ENCODE measurements around the gene HS3ST2. TPM values are rescaled to one million over a fixed set of nuclear protein-coding genes. Genes with fewer than 3 reads are reported as not detected.

The HS3ST2 gene
- total RNA-seq, 3 donors from 2014 or later: 0.33 to 9.1 (median 7.3) TPM

GRCh38 chr16:22786284-22786683, 27.7 kb upstream of the HS3ST2 start:
- H3K4me3 ChIP-seq: no peak overlapping the region
- no peaks in the 10 kb centered on the region for H3K36me3 ChIP-seq
- H3K27me3 ChIP-seq: no peaks in the 10 kb centered on the region
- no peaks in the 10 kb centered on the region for H3K4me1 ChIP-seq
- intact Hi-C loops (cut with DNase I; ENCODE audit: low total_unique reads): no loop called here
- TF ChIP-seq POLR2A (IDR thresholded peaks at IDR 0.05) (no peak), POLR2AphosphoS5 (IDR thresholded peaks at IDR 0.05) (no peak), CTCF (IDR thresholded peaks at IDR 0.05) (no peak)
- no peak overlapping the region for H3K27ac ChIP-seq
- no peaks in the 10 kb centered on the region for H3K9me3 ChIP-seq
- no peak for DNase-seq (ENCODE audit: low spot score in 2 of 2)

GRCh38 chr16:22786691-22787090, 27.3 kb upstream of the HS3ST2 start:
- H3K4me3 ChIP-seq: no peak overlapping the region
- H3K36me3 ChIP-seq: no peaks in the 10 kb centered on the region
- no peaks in the 10 kb centered on the region for H3K27me3 ChIP-seq
- TF ChIP-seq CTCF (IDR thresholded peaks at IDR 0.05): no peak
- TF ChIP-seq POLR2AphosphoS5 (IDR thresholded peaks at IDR 0.05): no peak
- TF ChIP-seq POLR2A (IDR thresholded peaks at IDR 0.05): no peak
- no peaks in the 10 kb centered on the region for H3K4me1 ChIP-seq
- intact Hi-C loops (cut with DNase I; ENCODE audit: low total_unique reads): no loop called here
- H3K9me3 ChIP-seq: no peaks in the 10 kb centered on the region
- no peak for DNase-seq (ENCODE audit: low spot score in 2 of 2)
- no peak overlapping the region for H3K27ac ChIP-seq

- no peaks in the 10 kb centered on the region for H3K36me3 ChIP-seq
- H3K4me1 ChIP-seq: no peaks in the 10 kb centered on the region
- TF ChIP-seq CTCF (IDR thresholded peaks at IDR 0.05) (no peak), POLR2A (IDR thresholded peaks at IDR 0.05) (no peak), POLR2AphosphoS5 (IDR thresholded peaks at IDR 0.05) (no peak)
- intact Hi-C loops (cut with DNase I; ENCODE audit: low total_unique reads): no loop called here
- DNase-seq (ENCODE audit: low spot score in 2 of 2): no peak
- no peaks in the 10 kb centered on the region for H3K27me3 ChIP-seq
- no peak overlapping the region for H3K4me3 ChIP-seq
- H3K27ac ChIP-seq: no peak overlapping the region
- no peaks in the 10 kb centered on the region for H3K9me3 ChIP-seq
Observed at GRCh38 chr16:22787466-22788192, 26.3 kb upstream of the HS3ST2 start.

- no peaks in the 10 kb centered on the region for H3K4me1 ChIP-seq
- no peak for DNase-seq (ENCODE audit: low spot score in 2 of 2)
- no peaks in the 10 kb centered on the region for H3K36me3 ChIP-seq
- H3K27ac ChIP-seq: no peak overlapping the region
- TF ChIP-seq POLR2A (IDR thresholded peaks at IDR 0.05): no peak
- no peak for TF ChIP-seq POLR2AphosphoS5 (IDR thresholded peaks at IDR 0.05)
- no peak for TF ChIP-seq CTCF (IDR thresholded peaks at IDR 0.05)
- no peak overlapping the region for H3K4me3 ChIP-seq
- no peaks in the 10 kb centered on the region for H3K9me3 ChIP-seq
- H3K27me3 ChIP-seq: no peaks in the 10 kb centered on the region
- intact Hi-C loops (cut with DNase I; ENCODE audit: low total_unique reads): no loop called here
Observed at GRCh38 chr16:22788193-22788530, 25.8 kb upstream of the HS3ST2 start.

GRCh38 chr16:22789281-22789945, 24.5 kb upstream of the HS3ST2 start:
- no peak overlapping the region for H3K4me3 ChIP-seq
- no peaks in the 10 kb centered on the region for H3K4me1 ChIP-seq
- intact Hi-C loops (cut with DNase I; ENCODE audit: low total_unique reads): no loop called here
- no peaks in the 10 kb centered on the region for H3K36me3 ChIP-seq
- no peak for TF ChIP-seq CTCF (IDR thresholded peaks at IDR 0.05)
- TF ChIP-seq POLR2AphosphoS5 (IDR thresholded peaks at IDR 0.05): no peak
- no peak for TF ChIP-seq POLR2A (IDR thresholded peaks at IDR 0.05)
- no peak overlapping the region for H3K27ac ChIP-seq
- no peak for DNase-seq (ENCODE audit: low spot score in 2 of 2)
- H3K9me3 ChIP-seq: peaks cover 5 to 7% of the 10 kb centered on the region in 2 donors
- no peaks in the 10 kb centered on the region for H3K27me3 ChIP-seq

Data from breast epithelium (tissue), 4 donors.